GM19452 (cell line): ENCODE results near the gene BIRC6.

ENCODE experiments used
- ATAC-seq: cut with Tn5 transposase; IDR thresholded peaks from one replicate; pipeline ENCODE4 v1.9.1; 2021; ENCODE audit not compliant: unreplicated experiment

Gene BIRC6

DNA sequence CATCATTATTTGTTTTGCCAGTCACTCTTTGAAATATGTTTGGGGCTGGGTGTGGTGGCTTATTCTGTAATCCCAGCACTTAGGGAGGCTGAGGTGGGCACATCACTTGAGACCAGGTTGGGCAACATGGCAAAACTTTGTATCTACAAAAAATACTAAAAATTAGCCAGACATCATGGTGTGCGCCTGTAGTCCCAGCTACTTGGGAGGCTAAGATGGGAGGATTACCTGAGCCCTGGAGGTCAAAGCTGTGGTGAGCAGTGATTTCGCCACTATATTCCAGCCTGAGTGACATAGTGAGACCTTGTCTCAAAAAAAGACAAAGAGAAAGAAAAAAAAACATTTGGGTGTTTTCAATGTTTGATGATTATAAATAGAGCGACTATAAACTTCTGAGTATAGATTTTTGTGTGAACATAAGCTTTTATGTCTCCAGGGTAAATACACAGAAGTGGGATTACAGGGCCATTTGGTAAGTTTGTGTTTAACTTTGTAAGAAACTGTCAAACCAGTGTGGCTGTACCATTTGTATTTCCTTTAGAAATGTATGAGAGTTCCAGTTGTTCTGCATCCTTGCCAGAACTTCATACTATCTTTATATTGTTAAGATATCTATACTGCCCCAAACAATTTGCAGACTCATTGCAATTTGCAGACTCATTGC lies 15.8 kb downstream of the BIRC6 start:
- no peak for ATAC-seq

DNA sequence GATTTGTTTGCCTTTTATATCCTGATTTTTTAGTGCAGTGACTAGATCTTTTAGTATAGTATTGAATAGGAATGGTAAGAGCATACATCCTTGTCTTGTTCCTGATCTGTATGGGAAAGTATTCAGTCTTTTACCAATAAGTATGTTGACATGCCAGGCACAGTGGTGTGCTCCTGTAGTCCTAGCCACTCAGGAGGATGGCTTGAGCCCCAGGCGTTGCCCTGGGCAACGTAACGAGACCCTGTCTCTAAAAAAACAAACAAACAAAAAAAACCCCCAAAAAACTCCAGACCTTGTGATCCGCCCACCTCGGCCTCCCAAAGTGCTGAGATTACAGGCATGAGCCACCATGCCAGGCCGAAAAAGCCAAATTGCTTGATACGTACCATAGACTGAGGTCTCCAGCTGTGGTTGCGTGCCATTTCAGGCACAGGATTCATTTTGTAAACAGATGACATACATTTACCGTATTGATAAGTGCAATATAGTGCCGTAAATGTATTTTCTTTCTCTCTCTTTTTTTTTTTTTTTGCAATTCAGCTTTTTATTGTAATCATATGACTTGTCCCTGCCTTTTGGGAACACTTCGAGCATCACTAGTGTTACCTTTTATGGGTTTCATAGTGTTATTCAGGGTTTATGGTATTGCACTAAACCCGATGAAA lies 18.5 kb downstream of the BIRC6 start:
- ATAC-seq: no peak

DNA sequence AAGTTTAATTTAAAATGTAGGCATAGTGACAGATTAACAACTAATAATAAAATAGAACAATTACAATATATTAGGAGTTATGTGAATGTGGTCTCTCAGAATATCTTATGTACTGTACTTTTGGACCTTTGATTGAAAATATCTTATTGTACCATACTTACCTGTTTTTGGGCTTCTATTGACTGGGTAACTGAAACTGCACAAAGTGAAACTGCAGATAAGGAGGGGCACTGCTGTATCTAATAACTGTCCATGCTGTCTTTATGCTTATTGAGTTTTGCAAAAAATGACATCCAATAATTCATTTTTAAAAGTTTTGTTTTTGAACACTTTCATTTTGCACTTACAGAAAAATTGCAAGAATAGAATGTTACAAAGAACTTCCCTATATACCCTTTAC lies 19.9 kb downstream of the BIRC6 start:
- ATAC-seq: no peak

DNA sequence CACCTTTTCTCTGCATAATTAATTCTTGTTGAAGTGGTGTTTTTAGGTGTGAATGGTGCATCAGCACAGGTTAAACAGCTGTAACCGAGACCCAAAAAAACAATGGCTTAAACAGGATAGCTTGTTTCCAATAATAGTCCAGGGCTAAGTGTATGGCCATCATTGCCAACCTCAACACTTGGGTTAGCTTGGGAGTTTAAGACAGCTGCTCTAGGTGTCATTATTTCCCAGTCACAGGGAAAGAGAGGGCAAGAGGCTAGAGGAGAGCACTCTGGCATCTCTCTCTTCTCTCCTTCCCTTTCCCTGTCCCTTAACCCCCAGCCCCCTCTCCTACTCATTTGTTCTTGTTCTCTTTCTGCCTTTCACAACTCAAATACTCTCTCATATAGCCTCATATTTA lies 21.1 kb downstream of the BIRC6 start:
- ATAC-seq: no peak

DNA sequence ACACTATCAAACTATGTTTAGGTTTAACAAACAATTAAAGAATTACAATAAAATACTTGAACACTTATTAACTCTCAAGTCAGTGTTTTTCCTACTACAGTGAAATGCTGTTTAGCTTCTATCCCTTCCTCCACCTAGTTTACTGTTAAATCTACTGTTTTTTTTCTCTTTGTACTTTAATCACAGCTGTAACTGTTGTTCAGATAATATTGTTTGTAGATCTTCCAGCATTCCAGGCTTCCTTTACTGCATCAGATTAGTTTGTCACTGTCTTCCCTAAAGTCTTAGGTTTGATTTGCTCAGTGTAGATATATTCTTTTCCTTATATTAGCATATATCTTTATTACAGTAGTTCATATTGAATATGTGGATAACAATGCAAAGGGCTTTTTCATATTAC lies 22.5 kb downstream of the BIRC6 start:
- ATAC-seq: no peak

DNA sequence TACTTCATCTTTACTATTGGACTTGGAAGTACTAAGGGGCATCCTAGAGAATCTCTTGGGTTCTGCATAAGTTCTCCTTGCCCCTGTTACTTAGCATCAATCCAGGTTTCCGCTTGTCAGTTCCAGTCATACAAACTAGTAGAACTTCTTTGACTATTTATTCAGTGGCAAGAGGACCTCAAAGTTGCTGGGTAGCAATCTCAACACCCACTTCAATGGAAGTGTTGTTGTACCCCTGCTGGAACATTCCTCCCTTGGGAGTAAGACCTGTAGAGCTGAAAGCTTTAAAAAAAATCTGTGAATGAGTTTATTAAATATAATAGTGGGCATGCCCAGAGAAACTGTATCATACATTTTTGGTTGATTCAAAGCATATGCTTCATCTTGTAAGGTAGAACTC lies 27.0 kb downstream of the BIRC6 start:
- ATAC-seq: no peak

DNA sequence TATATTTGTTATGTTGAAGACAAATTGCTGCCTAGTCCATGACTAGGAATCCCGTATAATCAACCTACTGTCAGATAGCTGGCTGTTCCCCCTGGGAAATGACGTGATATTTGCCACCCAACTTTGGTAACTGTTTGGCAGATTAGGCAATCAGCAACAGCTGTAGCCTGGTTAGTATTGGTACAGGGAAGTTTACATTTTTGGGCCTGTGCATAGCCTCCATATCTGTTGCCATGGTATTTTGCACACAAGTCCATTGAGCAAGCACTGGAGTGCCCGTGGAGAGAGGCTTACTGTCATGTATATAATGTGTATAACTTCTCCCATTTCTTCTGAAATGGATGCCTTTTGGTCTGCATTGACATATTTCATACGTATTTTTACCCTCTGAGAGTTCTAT lies 27.7 kb downstream of the BIRC6 start:
- no peak for ATAC-seq

DNA sequence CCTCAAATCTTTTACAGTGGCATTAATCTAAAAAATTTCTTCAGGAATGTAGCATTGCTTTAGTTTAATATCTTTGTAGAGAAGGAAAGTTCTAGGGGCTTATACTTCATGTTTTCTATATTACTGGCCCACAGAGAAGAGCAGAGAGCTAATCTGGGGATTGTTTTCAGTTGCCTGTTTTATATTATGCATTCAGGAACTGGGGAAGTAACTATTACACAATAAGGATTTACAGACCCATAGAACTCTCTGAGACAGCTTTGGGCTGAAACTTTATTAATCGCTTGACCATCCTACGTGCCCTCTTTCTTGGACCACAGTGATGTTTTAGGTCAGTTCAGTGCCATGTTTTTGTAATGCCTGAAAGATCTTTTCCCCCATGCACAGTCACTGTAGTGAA lies 29.9 kb downstream of the BIRC6 start:
- no peak for ATAC-seq

DNA sequence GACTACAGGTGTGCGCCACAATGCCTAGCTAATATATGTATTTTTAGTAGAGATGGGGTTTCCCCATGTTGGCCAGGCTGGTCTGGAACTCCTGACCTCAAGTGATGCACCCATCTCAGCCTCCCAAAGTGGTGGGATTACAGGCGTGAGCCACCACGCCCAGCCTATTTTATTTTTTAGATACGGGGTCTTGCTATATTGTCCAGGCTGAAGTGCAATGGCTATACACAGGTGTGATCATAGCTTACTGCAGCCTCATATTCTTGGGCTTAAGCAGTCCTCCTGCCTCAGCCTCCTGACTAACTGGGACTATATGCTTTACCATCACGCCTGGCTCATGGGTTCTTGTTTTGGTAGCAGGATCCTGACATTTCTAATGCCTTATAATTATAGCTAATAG lies 42.4 kb downstream of the BIRC6 start:
- no peak for ATAC-seq

DNA sequence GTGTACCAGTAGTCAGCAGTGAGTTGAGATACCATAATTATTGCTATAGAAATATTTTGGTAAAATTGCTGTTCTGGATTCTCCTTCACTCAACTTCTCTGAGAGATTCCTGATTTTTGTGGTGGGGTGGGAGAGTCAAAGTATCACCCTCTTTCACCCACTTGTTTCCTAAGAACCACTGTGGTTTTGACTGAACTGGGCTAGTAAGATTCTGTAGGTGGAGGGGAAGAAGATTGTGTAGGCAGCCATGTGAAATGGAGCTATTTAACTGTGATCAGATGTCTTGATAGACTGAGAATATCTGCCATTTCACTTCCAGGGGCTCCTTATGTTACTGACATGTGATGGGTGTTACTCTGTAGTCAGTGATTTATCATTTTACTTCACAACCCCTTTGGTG lies 45.3 kb downstream of the BIRC6 start:
- no peak for ATAC-seq

DNA sequence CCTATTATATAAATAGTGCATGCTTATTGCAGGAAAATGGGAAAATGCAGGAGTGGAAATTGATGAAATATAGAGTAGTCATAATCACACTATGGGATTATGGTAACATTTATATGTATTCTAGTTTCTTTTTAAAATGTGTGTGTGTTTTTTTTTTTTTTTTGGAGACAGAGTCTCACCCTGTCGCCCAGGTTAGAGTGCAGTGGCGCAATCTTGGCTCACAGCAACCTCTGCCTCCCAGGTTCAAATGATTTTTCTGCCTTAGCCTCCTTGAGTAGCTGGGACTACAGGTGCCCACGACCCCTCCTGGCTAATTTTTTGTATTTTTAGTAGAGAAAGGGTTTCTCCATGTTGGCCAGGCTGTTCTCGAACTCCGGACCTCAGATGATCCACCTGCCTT lies 47.0 kb downstream of the BIRC6 start:
- no peak for ATAC-seq

DNA sequence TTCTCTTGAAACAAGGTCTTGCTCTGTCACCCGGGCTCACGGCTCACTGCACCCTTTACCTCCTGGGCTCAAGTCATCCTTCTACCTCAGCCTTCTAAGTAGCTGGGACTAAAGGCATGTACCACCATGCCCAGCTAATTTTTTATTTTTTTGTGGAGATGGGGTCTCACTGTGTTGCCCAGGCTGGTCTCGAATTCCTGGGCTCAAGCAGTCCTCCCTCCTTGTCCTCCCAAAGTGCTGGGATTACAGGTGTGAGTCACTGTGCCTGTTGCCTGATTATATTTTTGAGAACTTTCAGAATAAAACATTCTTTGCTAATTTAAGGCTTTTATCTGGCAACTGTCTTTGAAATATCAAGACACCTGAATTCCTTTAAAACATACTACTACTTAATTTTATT lies 47.9 kb downstream of the BIRC6 start:
- ATAC-seq: no peak

DNA sequence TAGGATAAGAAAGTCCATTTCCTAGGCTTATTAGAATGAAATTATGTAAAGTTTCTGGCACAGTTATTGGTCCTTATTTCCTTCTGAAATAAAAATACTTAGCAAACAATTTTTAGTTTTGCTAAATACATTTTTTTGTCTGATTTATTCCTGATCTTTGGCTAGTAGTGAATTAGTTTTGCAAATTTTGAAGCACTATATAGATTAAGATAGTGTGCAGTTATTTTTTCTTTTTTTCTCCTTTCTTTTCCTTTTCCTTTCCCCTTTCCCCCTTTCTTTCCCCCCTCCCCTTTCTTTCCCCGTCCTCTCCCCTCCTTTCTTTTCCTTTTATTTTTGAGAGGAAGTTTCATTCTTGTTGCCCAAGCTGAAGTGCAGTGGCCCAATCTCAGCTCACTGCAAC lies 59.7 kb downstream of the BIRC6 start:
- ATAC-seq: no peak

DNA sequence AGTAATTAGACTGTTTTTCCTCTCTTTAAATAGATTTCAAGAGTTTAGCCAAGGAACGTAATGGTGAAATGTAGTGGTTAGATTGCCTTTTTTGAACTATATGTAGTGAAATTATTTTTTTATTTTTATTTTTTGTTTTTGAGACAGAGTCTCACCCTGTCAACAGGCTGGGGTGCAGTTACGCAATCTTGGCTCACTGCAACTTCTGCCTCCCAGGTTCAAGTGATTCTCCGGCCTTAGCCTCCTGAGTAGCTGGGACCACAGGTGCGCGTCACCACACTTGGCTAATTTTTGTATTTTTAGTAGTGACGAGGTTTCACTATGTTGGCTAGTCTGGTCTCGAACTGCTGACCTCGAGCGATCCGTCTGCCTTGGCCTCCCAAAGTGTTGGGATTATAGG lies 60.8 kb downstream of the BIRC6 start:
- no peak for ATAC-seq

DNA sequence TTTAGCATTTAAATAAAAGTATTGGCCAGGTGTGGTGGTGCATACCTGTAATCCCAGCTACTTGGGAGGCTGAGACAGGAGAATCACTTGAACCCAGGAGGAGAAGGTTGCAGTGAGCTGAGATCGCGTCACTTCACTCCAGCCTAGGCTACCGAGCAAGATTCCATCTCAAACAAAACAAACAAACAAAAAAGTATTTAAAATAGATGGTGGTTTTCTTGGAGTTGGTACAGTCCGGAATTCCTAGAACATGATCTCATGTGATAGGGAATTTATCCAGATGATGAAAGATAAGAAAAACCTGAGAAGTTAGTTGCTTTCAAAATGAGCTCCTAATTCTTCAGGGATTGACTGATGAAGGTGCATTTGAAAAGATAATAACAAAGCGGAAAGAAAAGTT lies 62.0 kb downstream of the BIRC6 start:
- ATAC-seq: no peak

DNA sequence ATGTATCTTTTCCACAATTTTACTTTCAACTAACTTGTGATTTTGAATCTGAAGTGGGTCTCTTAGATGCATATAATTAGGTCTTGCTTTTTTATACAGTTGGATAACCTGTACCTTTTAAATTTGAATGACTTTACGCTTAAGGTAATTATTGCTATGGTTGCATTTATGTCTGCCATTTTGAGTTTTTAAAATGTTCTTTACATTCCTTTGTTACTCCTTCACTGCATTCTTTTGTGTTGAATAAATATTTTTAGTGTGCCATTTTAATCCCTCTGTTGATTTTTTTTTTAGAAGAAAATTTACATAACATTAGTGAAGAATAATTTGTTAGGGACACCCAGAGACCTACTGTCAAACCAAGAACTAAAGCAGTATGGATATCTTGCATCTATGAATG lies 65.3 kb downstream of the BIRC6 start:
- ATAC-seq: no peak

DNA sequence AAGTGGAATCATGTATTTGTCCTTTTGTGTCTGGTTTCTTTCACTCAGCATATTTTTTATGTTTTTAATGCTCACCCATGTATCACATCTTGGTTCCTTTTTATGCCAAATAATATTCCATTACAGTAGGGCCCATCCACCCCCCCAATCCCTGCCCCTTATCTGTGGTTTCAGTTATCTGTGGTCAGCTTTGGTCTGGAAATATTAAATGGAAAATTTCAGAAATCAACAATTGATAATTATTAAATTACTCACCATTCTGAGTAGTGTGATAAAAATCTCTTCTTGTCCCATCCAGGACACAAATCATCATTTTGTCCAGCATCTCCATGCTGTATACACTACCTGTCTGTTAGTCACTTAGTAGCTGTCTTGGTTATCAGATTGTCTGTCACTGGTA lies 66.7 kb downstream of the BIRC6 start:
- ATAC-seq: no peak

DNA sequence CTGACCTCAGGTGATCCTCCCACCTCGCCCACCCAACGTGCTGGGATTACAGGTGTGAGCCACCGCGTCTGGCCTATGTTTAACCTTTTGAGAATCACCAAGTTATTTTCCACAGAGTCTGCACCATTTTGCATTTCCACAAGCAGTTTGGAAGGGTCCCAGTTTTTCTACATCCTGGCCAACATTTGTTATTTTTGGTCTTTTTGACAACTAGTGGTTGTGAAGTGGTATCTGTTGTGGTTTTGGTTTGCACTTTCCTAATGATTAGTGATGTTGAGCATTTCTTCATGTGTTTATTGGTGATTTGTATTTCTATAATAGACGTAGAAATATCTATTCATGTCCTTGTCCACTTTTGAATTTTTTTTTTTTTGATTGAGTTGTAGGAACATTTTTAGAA lies 67.9 kb downstream of the BIRC6 start:
- ATAC-seq: no peak

DNA sequence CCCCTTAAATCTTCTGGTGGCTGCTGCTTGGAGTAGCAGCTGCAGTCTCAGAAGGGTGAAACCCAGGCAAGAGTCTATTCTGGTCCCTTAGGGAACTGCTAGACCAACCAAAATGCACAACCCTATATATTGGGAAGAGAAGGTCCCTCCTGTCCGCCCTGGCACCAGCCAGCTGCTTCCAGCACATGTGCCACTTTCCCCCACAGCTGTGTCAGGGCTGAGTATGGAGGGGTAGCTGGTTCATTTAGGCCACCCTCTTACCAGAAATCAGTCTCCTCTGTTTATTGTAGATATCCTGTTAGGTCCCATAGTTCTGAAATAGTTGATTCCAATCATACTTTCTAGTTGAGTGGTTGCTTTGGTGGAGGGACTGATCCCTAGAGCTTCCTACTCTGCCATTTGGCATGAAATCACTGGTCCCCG lies 68.9 kb downstream of the BIRC6 start:
- no peak for ATAC-seq

DNA sequence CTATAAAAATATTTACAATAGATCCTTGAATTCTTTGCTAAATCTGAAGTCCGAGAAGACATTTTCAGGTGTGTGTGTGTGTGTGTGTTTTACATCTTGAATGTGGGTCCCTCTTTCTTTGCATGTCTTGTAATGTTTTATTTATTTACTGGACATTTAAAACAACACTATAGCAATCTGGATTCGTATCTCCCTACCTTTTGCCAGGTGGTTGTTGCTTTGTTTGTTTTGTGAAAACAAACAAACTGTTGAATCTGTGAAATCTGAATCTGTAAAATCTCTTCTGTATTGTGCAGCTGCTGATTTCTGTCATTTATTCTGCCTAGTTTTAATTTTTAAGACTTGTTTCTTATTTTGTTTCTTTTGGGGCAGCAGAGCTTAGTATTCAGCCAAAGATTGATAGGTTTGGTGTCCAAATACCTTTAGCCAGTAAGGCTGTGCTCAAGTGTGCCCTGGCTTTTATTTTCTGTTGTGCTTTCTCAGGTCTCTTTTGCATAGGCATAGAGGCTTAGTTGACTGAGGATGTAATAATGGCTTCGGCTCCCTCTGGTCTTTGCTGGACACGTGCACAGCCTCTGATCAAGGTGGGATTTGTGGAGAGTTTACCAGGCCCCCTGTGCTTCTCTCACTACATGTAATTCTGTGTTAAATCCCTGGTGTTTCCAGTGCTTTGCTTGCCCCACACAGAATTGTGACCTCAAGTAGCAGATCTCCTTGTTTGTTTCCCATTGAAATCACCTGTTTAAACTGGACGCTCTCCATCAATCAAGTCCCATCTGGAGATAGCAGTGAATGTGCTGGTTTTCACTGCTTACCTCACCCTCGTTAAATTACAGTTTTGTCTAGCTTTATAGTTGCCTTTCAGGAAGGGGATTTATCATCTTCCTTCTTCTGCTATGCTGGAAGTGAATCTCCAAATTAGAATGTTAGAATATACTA lies 71.1 kb downstream of the BIRC6 start:
- no peak for ATAC-seq

DNA sequence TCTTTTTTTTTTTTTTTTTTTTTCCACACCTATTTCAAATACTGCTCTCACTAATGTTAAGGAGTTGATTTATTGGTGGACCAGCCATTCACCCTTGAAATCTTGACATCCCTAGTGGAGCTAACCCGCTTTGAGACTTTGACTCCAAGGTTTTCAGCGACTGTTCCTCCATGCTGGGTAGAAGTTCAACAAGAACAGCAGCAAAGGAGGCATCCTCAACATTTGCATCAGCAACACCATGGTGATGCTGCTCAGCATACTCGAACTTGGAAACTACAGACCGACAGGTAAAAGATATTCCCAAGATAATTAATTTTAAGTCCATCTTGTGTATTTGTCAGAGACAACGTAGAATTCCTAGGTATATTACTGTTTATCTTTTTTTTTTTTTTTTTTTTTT lies 74.0 kb downstream of the BIRC6 start:
- ATAC-seq: no peak

DNA sequence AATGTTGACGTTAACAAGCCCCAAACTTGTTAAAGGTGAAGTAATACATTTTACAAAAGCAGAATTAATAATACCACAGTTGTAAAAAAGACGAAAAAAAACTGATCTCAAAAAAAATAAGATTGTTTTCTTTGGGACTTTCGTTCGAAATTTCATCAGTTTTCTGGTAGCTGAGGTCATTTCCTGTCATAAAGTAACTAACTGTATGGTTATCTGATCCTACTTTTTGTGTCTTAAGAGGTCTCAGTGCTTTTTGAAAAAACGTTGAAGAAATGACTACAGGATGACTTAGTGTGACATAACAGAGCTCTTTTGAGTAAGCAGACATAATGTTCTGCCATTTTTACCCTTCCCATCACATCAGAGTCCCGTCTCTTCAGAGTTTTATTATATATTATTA lies 79.3 kb downstream of the BIRC6 start:
- no peak for ATAC-seq
